ENCODE results near the gene GJA4.
A peak's percentile ranks its signal among the peaks of the same experiment; 100 is the strongest.

GJA4 gene

DNA sequence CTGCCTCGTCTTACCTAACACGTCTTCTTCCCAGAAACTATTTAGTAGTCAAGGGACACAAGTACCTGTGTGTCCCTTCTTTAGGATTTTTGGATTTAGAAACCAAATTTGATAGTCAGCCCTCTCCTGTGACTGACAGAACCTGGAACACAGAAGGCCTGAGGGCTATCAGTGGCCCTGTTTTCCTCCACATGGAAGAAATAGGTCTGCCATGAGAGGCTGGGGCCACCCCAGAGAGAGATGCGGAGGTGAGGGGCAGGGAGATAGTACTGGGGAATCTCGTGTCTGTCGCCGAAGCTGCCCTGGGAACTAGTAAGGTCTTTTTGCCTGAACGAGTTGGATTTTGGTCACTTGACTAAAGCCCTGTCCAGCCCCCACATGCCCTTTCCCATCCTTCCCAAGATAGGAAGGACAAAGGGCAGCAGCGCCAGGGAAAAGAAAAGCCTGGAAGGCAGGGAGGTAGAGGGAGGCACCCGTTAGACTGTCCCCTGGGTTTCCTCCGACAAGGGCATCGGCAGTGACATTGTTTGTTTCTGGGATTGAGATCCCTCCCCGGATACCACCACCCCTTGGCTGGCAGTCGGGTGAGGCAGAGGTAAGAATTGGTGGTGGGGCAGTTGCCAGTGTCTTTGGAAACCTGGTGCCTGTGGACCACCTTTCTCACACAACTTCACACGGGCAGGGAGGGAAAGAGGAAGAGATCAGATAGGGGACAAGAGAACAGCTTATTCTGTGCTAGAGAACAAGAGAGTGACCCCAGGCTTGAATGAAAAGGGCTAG lies 46.9 kb downstream of the GJA4 start:
- H3K27me3 Mint-ChIP-seq (ENCODE audit: low read depth) = no peaks in the 10 kb centered on the region
- H3K36me3 Mint-ChIP-seq (ENCODE audit: low read depth) = no peaks in the 10 kb centered on the region
- no peaks in the 10 kb centered on the region for H3K4me1 Mint-ChIP-seq
- H3K9me3 Mint-ChIP-seq = no peaks in the 10 kb centered on the region
- TF ChIP-seq, protein P1, sequence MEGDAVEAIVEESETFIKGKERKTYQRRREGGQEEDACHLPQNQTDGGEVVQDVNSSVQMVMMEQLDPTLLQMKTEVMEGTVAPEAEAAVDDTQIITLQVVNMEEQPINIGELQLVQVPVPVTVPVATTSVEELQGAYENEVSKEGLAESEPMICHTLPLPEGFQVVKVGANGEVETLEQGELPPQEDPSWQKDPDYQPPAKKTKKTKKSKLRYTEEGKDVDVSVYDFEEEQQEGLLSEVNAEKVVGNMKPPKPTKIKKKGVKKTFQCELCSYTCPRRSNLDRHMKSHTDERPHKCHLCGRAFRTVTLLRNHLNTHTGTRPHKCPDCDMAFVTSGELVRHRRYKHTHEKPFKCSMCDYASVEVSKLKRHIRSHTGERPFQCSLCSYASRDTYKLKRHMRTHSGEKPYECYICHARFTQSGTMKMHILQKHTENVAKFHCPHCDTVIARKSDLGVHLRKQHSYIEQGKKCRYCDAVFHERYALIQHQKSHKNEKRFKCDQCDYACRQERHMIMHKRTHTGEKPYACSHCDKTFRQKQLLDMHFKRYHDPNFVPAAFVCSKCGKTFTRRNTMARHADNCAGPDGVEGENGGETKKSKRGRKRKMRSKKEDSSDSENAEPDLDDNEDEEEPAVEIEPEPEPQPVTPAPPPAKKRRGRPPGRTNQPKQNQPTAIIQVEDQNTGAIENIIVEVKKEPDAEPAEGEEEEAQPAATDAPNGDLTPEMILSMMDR (IDR thresholded peaks at IDR 0.05; ENCODE audit: unreplicated experiment in 3 of 3) = no peak
- no peak overlapping the region for H3K4me3 Mint-ChIP-seq
- H3K27ac Mint-ChIP-seq = no peak overlapping the region

DNA sequence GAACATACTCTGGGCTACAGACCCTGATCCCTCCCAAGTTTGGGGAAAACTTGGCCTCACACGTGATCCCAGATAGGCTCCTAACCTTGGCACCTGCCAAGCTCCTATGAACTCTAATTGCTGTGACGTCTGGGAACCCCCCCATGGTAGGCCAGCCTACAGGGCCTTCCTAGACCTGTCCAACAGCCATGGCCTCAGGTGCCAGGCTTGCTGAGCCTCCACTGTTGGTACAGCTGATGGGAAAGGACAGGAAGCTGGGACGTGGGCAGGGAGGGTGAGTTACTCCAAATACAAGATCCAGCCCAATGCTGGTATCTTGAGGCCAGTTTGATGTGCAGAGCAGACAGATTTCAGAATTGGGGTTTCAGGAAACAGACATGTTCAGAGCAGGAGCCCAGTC lies 47.6 kb downstream of the GJA4 start:
- no peaks in the 10 kb centered on the region for H3K36me3 Mint-ChIP-seq (ENCODE audit: low read depth)
- H3K4me1 Mint-ChIP-seq = no peaks in the 10 kb centered on the region
- no peak overlapping the region for H3K27ac Mint-ChIP-seq
- no peak overlapping the region for H3K4me3 Mint-ChIP-seq
- no peaks in the 10 kb centered on the region for H3K27me3 Mint-ChIP-seq (ENCODE audit: low read depth)
- TF ChIP-seq, protein P1 (IDR thresholded peaks at IDR 0.05; ENCODE audit: unreplicated experiment in 3 of 3) = no peak
- no peaks in the 10 kb centered on the region for H3K9me3 Mint-ChIP-seq

- Mint-ChIP-seq H3K4me3 (no peak overlapping the region), H3K9me3 (no peaks in the 10 kb centered on the region), H3K27me3 (ENCODE audit: low read depth) (no peaks in the 10 kb centered on the region), H3K4me1 (no peaks in the 10 kb centered on the region), H3K36me3 (ENCODE audit: low read depth) (no peaks in the 10 kb centered on the region), H3K27ac (no peak overlapping the region)
- TF ChIP-seq, protein P1 (IDR thresholded peaks at IDR 0.05; ENCODE audit: unreplicated experiment in 3 of 3) = no peak
These were observed 49.3 kb downstream of the GJA4 start for GRCh38 chr1:34842073-34842472.

- Mint-ChIP-seq H3K4me1 (no peaks in the 10 kb centered on the region), H3K27ac (no peak overlapping the region), H3K9me3 (no peaks in the 10 kb centered on the region), H3K27me3 (ENCODE audit: low read depth) (no peaks in the 10 kb centered on the region), H3K4me3 (no peak overlapping the region), H3K36me3 (ENCODE audit: low read depth) (no peaks in the 10 kb centered on the region)
- TF ChIP-seq, protein P1 (IDR thresholded peaks at IDR 0.05; ENCODE audit: unreplicated experiment in 3 of 3) = no peak
These were observed 50.2 kb downstream of the GJA4 start for GRCh38 chr1:34842952-34843371.

- TF ChIP-seq, protein P1 (IDR thresholded peaks at IDR 0.05; ENCODE audit: unreplicated experiment in 3 of 3) = no peak
- Mint-ChIP-seq H3K27me3 (ENCODE audit: low read depth) (no peaks in the 10 kb centered on the region), H3K4me3 (no peak overlapping the region), H3K9me3 (no peaks in the 10 kb centered on the region), H3K4me1 (no peaks in the 10 kb centered on the region), H3K27ac (peak overlapping the region in 1 of 3 experiments; percentile 24), H3K36me3 (ENCODE audit: low read depth) (peaks cover 5% of the 10 kb centered on the region)
These were observed 50.8 kb downstream of the GJA4 start for GRCh38 chr1:34843392-34844251.
